ENCODE data around the gene KCNJ1. TPM values are rescaled to one million over a fixed set of nuclear protein-coding genes. Genes with fewer than 3 reads are reported as not detected.

The KCNJ1 gene
- total and polyA plus RNA-seq, 2 donors (not counting 1 experiment from before 2014, with no cell fraction given): not detected

DNA sequence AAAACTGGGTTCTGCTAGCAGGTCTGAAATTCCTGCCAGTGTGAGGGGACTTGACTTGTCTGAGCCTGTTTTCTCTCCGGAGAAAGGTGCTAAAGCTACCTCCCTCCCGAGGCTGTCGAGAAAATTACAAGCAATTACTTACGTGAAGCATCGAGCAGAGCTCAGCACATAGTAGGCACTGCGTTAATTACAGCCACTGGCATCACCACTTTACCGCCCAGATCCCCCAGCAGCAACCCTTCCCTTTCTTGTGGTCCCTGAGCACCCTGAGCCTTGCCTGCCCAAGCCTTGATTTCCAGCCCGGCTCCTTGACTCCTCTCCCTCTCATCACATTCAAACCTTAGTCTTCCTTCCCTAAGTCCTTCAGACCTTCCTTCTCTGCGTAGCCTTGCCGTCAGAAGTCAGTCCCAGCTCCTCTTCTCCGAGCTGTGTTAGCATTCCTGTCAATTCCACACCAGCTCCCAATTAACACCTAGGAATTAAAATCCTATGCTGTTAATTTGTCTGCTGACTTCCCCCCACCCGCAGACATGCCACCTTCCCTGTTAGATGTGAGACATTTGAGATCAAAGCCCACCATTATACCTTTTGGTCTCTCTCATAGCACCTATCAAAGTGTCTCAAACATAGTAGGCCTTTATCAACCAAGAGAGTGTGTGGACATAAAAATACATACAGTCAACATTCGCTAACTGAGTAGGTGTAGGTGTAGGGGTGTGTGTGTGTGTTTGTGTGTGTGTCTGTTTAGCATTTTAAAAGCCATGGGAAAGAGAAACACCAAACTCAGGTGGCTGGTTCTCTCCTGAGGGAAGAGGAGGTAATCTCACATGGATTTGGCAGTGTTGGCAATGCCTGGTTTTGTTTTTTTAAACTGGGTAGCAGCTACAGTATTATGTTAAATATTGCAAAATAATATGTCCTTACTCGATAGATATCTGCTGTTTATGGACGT lies 21.2 kb upstream of the KCNJ1 start:
- Histone ChIP-seq H3K4me1 (ENCODE audit: control insufficient read depth, extremely low read depth, insufficient read depth, low read length) (no peaks in the 10 kb centered on the region), H2AFZ (ENCODE audit: low read length) (no peak overlapping the region), H3K36me3 (ENCODE audit: control insufficient read depth, insufficient read depth, low read length) (no peaks in the 10 kb centered on the region), H3K9me3 (ENCODE audit: control insufficient read depth, insufficient read depth, low read depth, low read length) (no peaks in the 10 kb centered on the region), H3K79me2 (ENCODE audit: control insufficient read depth, insufficient read depth, low read length) (no peaks in the 10 kb centered on the region), H3K27me3 (ENCODE audit: control insufficient read depth, insufficient read depth, low read length) (peaks cover 8% of the 10 kb centered on the region), H3K9ac (ENCODE audit: insufficient read depth, low read length) (no peak overlapping the region), H3K27ac (ENCODE audit: insufficient read depth, low read length) (no peak overlapping the region), H4K20me1 (ENCODE audit: control insufficient read depth, extremely low read depth, insufficient read depth, low read length) (no peaks in the 10 kb centered on the region), H3K4me2 (ENCODE audit: extremely low read depth, insufficient read depth, low read length) (no peak overlapping the region), H3K4me3 (replicated peaks in 1 of 4; ENCODE audit: control extremely low read depth in 1 of 4, insufficient read depth in 1 of 4, low read depth in 3 of 4, low read length in 4 of 4) (no peak overlapping the region)
- no peak for DNase-seq (ENCODE audit: low read depth in 2 of 2)
- TF ChIP-seq, protein P1, sequence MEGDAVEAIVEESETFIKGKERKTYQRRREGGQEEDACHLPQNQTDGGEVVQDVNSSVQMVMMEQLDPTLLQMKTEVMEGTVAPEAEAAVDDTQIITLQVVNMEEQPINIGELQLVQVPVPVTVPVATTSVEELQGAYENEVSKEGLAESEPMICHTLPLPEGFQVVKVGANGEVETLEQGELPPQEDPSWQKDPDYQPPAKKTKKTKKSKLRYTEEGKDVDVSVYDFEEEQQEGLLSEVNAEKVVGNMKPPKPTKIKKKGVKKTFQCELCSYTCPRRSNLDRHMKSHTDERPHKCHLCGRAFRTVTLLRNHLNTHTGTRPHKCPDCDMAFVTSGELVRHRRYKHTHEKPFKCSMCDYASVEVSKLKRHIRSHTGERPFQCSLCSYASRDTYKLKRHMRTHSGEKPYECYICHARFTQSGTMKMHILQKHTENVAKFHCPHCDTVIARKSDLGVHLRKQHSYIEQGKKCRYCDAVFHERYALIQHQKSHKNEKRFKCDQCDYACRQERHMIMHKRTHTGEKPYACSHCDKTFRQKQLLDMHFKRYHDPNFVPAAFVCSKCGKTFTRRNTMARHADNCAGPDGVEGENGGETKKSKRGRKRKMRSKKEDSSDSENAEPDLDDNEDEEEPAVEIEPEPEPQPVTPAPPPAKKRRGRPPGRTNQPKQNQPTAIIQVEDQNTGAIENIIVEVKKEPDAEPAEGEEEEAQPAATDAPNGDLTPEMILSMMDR (conservative IDR thresholded peaks at IDR 0.05 in 1 of 2, IDR thresholded peaks at IDR 0.05 in 1 of 2; ENCODE audit: low read depth in 1 of 2, low read length in 2 of 2): peak in 1 of 2 donors; percentile 11
- TF ChIP-seq EZH2 (IDR thresholded peaks at IDR 0.05; ENCODE audit: low read length, missing control alignments): peak; percentile 56

DNA sequence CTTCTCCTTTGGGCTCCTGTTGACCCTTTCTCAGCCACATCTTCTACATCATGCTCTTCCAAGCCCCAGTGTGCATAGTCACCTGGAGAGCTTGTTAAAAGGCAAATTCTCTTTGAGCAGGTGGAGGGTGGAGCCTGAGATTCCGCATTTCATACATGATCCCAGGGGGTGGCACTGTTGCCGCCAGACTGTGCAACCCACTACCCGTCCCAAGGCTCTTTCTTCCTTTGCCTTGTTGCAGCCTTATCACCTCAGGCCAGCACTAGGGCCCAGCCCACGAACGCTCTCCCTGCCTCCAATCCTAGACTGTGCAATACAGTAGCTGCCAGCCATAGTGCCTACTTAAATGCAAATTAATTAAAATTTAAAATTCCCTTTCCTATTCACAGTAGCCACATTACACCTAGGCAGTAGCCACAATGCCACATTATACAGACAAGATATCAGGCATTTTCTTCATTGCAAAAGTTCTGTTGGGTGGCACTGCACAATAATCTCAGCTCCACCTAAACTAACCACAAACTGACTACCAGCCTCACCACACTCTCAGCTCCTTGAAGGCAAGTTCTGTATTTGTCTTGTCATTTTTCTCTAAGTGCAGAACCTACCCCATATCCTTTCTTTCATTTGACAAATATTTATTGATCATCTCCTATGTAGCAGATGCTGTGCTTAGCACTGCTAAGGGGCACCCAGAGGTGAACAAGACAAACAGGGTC lies 19.5 kb upstream of the KCNJ1 start:
- H3K27ac ChIP-seq (ENCODE audit: insufficient read depth, low read length): no peak overlapping the region
- no peaks in the 10 kb centered on the region for H3K36me3 ChIP-seq (ENCODE audit: control insufficient read depth, insufficient read depth, low read length)
- no peaks in the 10 kb centered on the region for H3K79me2 ChIP-seq (ENCODE audit: control insufficient read depth, insufficient read depth, low read length)
- H2AFZ ChIP-seq (ENCODE audit: low read length): no peak overlapping the region
- no peak overlapping the region for H3K9ac ChIP-seq (ENCODE audit: insufficient read depth, low read length)
- no peaks in the 10 kb centered on the region for H3K9me3 ChIP-seq (ENCODE audit: control insufficient read depth, insufficient read depth, low read depth, low read length)
- peaks cover 11% of the 10 kb centered on the region for H3K27me3 ChIP-seq (ENCODE audit: control insufficient read depth, insufficient read depth, low read length)
- no peak overlapping the region for H3K4me3 ChIP-seq (replicated peaks in 1 of 4; ENCODE audit: control extremely low read depth in 1 of 4, insufficient read depth in 1 of 4, low read depth in 3 of 4, low read length in 4 of 4)
- no peaks in the 10 kb centered on the region for H3K4me1 ChIP-seq (ENCODE audit: control insufficient read depth, extremely low read depth, insufficient read depth, low read length)
- no peak for DNase-seq (ENCODE audit: low read depth in 2 of 2)
- no peaks in the 10 kb centered on the region for H4K20me1 ChIP-seq (ENCODE audit: control insufficient read depth, extremely low read depth, insufficient read depth, low read length)
- no peak overlapping the region for H3K4me2 ChIP-seq (ENCODE audit: extremely low read depth, insufficient read depth, low read length)
- TF ChIP-seq, protein P1 (conservative IDR thresholded peaks at IDR 0.05 in 1 of 2, IDR thresholded peaks at IDR 0.05 in 1 of 2; ENCODE audit: low read depth in 1 of 2, low read length in 2 of 2): peak in 1 of 2 donors; percentile 41
- TF ChIP-seq EZH2 (IDR thresholded peaks at IDR 0.05; ENCODE audit: low read length, missing control alignments): no peak

DNA sequence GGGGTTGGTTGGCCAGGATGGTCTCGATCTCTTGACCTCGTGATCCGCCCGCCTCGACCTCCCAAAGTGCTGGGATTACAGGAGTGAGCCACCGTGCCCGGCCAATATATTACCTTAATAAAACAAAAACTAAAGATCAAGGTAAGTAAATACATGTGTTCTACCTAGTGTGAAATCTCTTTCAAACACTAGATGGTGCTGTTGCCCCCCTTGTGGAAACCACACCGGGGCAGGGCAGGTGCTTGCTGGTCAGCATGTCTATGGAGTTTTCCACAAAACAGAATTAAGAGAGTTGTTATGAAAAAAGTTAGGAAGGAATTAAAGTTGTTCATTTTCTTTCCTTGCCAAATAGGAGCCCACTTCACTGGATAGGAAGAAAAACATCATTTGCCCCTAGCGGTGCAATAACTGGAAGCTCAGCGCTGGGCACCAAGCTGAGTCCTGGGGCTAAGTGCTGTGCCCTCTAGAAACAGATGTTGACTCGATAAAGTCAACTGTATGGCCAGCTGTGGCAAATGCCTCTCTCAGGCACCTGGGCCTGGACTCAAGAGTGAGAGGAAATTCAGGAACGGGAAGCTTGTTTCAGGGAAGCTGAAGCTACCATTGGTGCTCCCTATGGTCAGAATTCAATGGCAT lies 17.7 kb upstream of the KCNJ1 start:
- H3K27me3 ChIP-seq (ENCODE audit: control insufficient read depth, insufficient read depth, low read length): peaks cover 18% of the 10 kb centered on the region
- no peak overlapping the region for H2AFZ ChIP-seq (ENCODE audit: low read length)
- H3K36me3 ChIP-seq (ENCODE audit: control insufficient read depth, insufficient read depth, low read length): no peaks in the 10 kb centered on the region
- H3K4me3 ChIP-seq (replicated peaks in 1 of 4; ENCODE audit: control extremely low read depth in 1 of 4, insufficient read depth in 1 of 4, low read depth in 3 of 4, low read length in 4 of 4): no peak overlapping the region
- no peak overlapping the region for H3K4me2 ChIP-seq (ENCODE audit: extremely low read depth, insufficient read depth, low read length)
- H3K9me3 ChIP-seq (ENCODE audit: control insufficient read depth, insufficient read depth, low read depth, low read length): no peaks in the 10 kb centered on the region
- H3K27ac ChIP-seq (ENCODE audit: insufficient read depth, low read length): no peak overlapping the region
- no peaks in the 10 kb centered on the region for H3K4me1 ChIP-seq (ENCODE audit: control insufficient read depth, extremely low read depth, insufficient read depth, low read length)
- H3K79me2 ChIP-seq (ENCODE audit: control insufficient read depth, insufficient read depth, low read length): no peaks in the 10 kb centered on the region
- TF ChIP-seq EZH2 (IDR thresholded peaks at IDR 0.05; ENCODE audit: low read length, missing control alignments): no peak
- TF ChIP-seq, protein P1 (conservative IDR thresholded peaks at IDR 0.05 in 1 of 2, IDR thresholded peaks at IDR 0.05 in 1 of 2; ENCODE audit: low read depth in 1 of 2, low read length in 2 of 2): peak; percentile 67 to 72
- H3K9ac ChIP-seq (ENCODE audit: insufficient read depth, low read length): no peak overlapping the region
- H4K20me1 ChIP-seq (ENCODE audit: control insufficient read depth, extremely low read depth, insufficient read depth, low read length): no peaks in the 10 kb centered on the region
- peak; percentile 54 to 76 for DNase-seq (ENCODE audit: low read depth in 2 of 2)
